Natural killer cell (primary cell): ENCODE data around the gene GPSM1. TPM values are rescaled to one million over a fixed set of nuclear protein-coding genes. Genes with fewer than 3 reads are reported as not detected.
A peak's percentile ranks its signal among the peaks of the same experiment; 100 is the strongest.

Experiments
- ATAC-seq, 3 donors: fragments of 150-1000 bp in 2 of 3; fragments of 200-7000 bp in 1 of 3; cut with Tn5 transposase; 1 replicate in 1 of 3; 2 replicates in 2 of 3; pipeline ENCODE4 v1.10.0; 2021; ENCODE audit warnings: mild to moderate bottlenecking in 2 of 3, moderate library complexity in 2 of 3
- DNase-seq, 2 donors: peaks; one replicate each; pipeline versions ENCODE4 v3.0.0 to v3.0.0-alpha.2; 2013 to 2021; ENCODE audit warnings: mixed read lengths in 1 of 2
- H3K27ac ChIP-seq: one replicate; pipeline ENCODE4 v1.5.1; 2013; ENCODE audit warnings: mild to moderate bottlenecking, low read length
- H3K27me3 ChIP-seq: one replicate; pipeline ENCODE4 v1.6.1; 2013; ENCODE audit warnings: low read length; ENCODE audit not compliant: control insufficient read depth, insufficient read depth
- H3K36me3 ChIP-seq: one replicate; pipeline ENCODE4 v1.6.1; 2013; ENCODE audit warnings: low read length; ENCODE audit not compliant: control insufficient read depth, insufficient read depth
- H3K4me1 ChIP-seq: one replicate; pipeline ENCODE4 v1.6.1; 2013; ENCODE audit warnings: low read length; ENCODE audit not compliant: control insufficient read depth, insufficient read depth
- H3K4me3 ChIP-seq: one replicate; pipeline ENCODE4 v1.5.1; 2013; ENCODE audit warnings: low read length
- H3K9me3 ChIP-seq: one replicate; pipeline ENCODE4 v1.6.1; 2013; ENCODE audit warnings: low read length; ENCODE audit not compliant: control insufficient read depth, insufficient read depth
- H3K27ac Mint-ChIP-seq, 2 donors: one replicate each; pipeline ENCODE4 v1.8.0; 2022; ENCODE audit warnings: mild to moderate bottlenecking in 2 of 2, mixed read lengths in 2 of 2, moderate library complexity in 1 of 2
- H3K27me3 Mint-ChIP-seq, 2 donors: one replicate each; pipeline ENCODE4 v1.8.0; 2022; ENCODE audit warnings: low read depth in 2 of 2, mixed read lengths in 2 of 2
- H3K36me3 Mint-ChIP-seq: one replicate; pipeline ENCODE4 v1.8.0; 2022; ENCODE audit warnings: mixed read lengths
- H3K4me1 Mint-ChIP-seq, 2 donors: one replicate each; pipeline ENCODE4 v1.8.0; 2022; ENCODE audit warnings: mixed read lengths in 2 of 2
- H3K4me3 Mint-ChIP-seq: one replicate; pipeline ENCODE4 v1.8.0; 2022; ENCODE audit warnings: mild to moderate bottlenecking, moderate library complexity, mixed read lengths
- H3K9me3 Mint-ChIP-seq, 2 donors: one replicate each; pipeline ENCODE4 v1.8.0; 2022; ENCODE audit warnings: mixed read lengths in 2 of 2
- CTCF ChIP-seq: fragments of 200-600 bp; IDR thresholded peaks from one replicate; pipeline ENCODE4 v1.8.0; 2022; ENCODE audit warnings: antibody characterized with exemption
- WGBS: methylation state at CpG from one replicate; pipeline ENCODE4 v1.1.7; 2013; ENCODE audit warnings: missing lambda C conversion rate; ENCODE audit not compliant: insufficient coverage; 5-methylcytosine and 5-hydroxymethylcytosine counted together
- intact Hi-C: fragments of 100-400 bp; cut with micrococcal nuclease; formaldehyde crosslinking; loops from one replicate; pipeline ENCODE4 v1.14.2; 2022
- total RNA-seq, 4 donors: library from RNA; stranded (reverse); fragments of 120-200 nt in 1 of 4; gene quantifications; one replicate each; pipeline versions ENCODE4 v1.2.3 to v1.2.4, GENCODE V29; 2013 to 2022

GPSM1 gene
- total RNA-seq, result 1 to 10 TPM; 2.6 to 4.2 (median 3.4) TPM
- total RNA-seq (2013), result 3.2 TPM

GRCh38 chr9:136327304-136327974 lies at the start of gene GPSM1:
GPSM1 (plus strand) TSS chr9:136327539; CDS start chr9:136327696, 157 bp downstream.
- intact Hi-C loops, result no loop called here
- no peak within 1 kb of the TSS for H3K27ac ChIP-seq
- Mint-ChIP-seq H3K27ac (no peak within 1 kb of the TSS), H3K9me3 (no peaks in the 10 kb centered on the region), H3K4me3 (peak within 1 kb of the TSS; percentile 74), H3K4me1 (no peaks in the 10 kb centered on the region), H3K36me3 (no peaks in the 10 kb centered on the region), H3K27me3 (peaks cover 0 to 3% of the 10 kb centered on the region in 2 donors)
- H3K27me3 ChIP-seq, result peaks cover 6% of the 10 kb centered on the region
- ATAC-seq (peak; percentile 44 to 78 (median 71)), DNase-seq (peak; percentile 45 to 64)
- TF ChIP-seq CTCF, result no peak
- H3K9me3 ChIP-seq, result no peaks in the 10 kb centered on the region
- peaks cover 20% of the 10 kb centered on the region for H3K4me1 ChIP-seq
- no peaks in the 10 kb centered on the region for H3K36me3 ChIP-seq
- under 1% methylated on average over 76 of the region's 88 CpGs for WGBS
- H3K4me3 ChIP-seq, result peak within 1 kb of the TSS; percentile 7

- DNase-seq, result no peak
- Mint-ChIP-seq H3K36me3 (no peaks in the 10 kb centered on the region), H3K4me1 (no peaks in the 10 kb centered on the region), H3K27ac (no peak overlapping the region), H3K27me3 (peaks cover 0 to 9% of the 10 kb centered on the region in 2 donors), H3K4me3 (no peak overlapping the region), H3K9me3 (no peaks in the 10 kb centered on the region)
- Histone ChIP-seq H3K27me3 (no peaks in the 10 kb centered on the region), H3K36me3 (no peaks in the 10 kb centered on the region), H3K4me1 (peaks cover 8% of the 10 kb centered on the region), H3K9me3 (no peaks in the 10 kb centered on the region), H3K4me3 (no peak overlapping the region), H3K27ac (no peak overlapping the region)
- no peak for ATAC-seq
- intact Hi-C loops, result no loop called here
- 87% methylated on average over 14 of the region's 14 CpGs for WGBS
- TF ChIP-seq CTCF, result no peak
These were observed 49.6 kb upstream of the GPSM1 start for GRCh38 chr9:136277746-136278145.

- ATAC-seq, result no peak
- 88% methylated on average over 9 of the region's 9 CpGs for WGBS
- intact Hi-C loops, result no loop called here
- Histone ChIP-seq H3K4me1 (peaks cover 10% of the 10 kb centered on the region), H3K27me3 (no peaks in the 10 kb centered on the region), H3K9me3 (no peaks in the 10 kb centered on the region), H3K4me3 (no peak overlapping the region), H3K36me3 (no peaks in the 10 kb centered on the region), H3K27ac (no peak overlapping the region)
- no peak overlapping the region for H3K27ac Mint-ChIP-seq
- DNase-seq, result no peak
- H3K4me1 Mint-ChIP-seq, result no peaks in the 10 kb centered on the region
- no peaks in the 10 kb centered on the region for H3K36me3 Mint-ChIP-seq
- no peaks in the 10 kb centered on the region for H3K9me3 Mint-ChIP-seq
- H3K27me3 Mint-ChIP-seq, result peaks cover 0 to 9% of the 10 kb centered on the region in 2 donors
- no peak for TF ChIP-seq CTCF
- H3K4me3 Mint-ChIP-seq, result no peak overlapping the region
These were observed 49.1 kb upstream of the GPSM1 start for GRCh38 chr9:136278221-136278620.

- Histone ChIP-seq H3K36me3 (no peaks in the 10 kb centered on the region), H3K4me3 (no peak overlapping the region), H3K4me1 (peaks cover 14% of the 10 kb centered on the region), H3K27ac (no peak overlapping the region), H3K9me3 (no peaks in the 10 kb centered on the region), H3K27me3 (no peaks in the 10 kb centered on the region)
- DNase-seq (no peak), ATAC-seq (no peak)
- intact Hi-C loops, result no loop called here
- Mint-ChIP-seq H3K36me3 (no peaks in the 10 kb centered on the region), H3K27ac (no peak overlapping the region), H3K4me1 (peaks cover 0 to 3% of the 10 kb centered on the region in 2 donors), H3K9me3 (no peaks in the 10 kb centered on the region), H3K27me3 (peaks cover 0 to 10% of the 10 kb centered on the region in 2 donors), H3K4me3 (no peak overlapping the region)
- 92% methylated on average over 1 of the region's 1 CpG for WGBS
- TF ChIP-seq CTCF, result no peak
These were observed 48.4 kb upstream of the GPSM1 start for GRCh38 chr9:136278894-136279293.
